C4-2B (cell line): ENCODE measurements around the gene SH3BP5.

Experiments
- H3K27ac ChIP-seq: fragments of 450-650 bp; 2 replicates; pipeline ENCODE4 v1.5.1; 2017
- ZFX ChIP-seq: fragments of 450-650 bp; IDR thresholded peaks from 2 replicates; pipeline ENCODE4 v1.6.1; 2017
- TF ChIP-seq, protein P1 (sequence below): fragments of 450-650 bp; conservative IDR thresholded peaks from 2 replicates; pipeline ENCODE4 v1.5.1; 2017; ENCODE audit warnings: mild to moderate bottlenecking

Gene SH3BP5

DNA sequence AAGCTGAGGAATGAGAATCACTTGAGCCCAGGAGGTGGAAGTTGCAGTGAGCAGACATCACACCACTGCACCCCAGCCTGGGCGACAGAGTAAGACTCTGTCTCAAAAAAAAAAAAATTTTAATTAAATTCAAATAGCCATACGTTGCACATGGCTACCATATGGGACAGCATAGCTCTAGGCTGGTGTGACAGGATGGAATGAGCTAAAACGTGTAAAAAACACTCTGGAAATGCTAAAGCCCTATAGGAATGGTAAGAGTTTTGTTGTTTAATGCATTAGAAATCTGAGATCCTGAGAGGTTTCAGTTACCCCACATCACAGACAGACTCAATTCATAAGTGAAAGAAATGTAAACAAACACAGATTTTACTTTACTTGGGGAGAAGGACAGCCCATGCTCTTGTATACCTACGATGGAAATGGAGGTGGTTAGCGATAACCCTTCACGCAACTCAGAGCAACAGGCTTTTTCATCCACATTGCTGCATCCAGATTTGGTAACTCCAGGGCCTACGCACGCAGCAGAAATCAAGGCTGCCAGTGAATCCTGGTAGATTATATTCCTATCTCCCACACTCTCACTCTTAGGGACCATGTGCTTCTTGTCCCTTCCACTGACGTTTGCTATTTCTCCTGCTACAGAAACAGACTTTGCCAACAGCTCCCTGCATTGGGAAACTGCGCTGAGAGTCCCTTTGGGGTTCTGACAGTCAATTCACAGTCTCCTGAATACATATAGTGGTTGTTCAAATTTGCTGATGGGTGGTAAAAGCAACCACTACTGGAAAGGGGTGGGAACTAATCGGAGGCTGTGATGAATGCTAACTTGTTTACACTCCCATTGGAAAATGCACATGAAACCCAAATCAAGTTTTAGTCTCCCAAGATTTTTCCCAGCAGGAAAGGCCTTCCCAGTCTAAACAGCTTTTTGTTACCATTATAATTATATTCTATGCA is 3.1 kb downstream of the SH3BP5 start:
- H3K27ac ChIP-seq: no peak overlapping the region
- TF ChIP-seq, protein P1, sequence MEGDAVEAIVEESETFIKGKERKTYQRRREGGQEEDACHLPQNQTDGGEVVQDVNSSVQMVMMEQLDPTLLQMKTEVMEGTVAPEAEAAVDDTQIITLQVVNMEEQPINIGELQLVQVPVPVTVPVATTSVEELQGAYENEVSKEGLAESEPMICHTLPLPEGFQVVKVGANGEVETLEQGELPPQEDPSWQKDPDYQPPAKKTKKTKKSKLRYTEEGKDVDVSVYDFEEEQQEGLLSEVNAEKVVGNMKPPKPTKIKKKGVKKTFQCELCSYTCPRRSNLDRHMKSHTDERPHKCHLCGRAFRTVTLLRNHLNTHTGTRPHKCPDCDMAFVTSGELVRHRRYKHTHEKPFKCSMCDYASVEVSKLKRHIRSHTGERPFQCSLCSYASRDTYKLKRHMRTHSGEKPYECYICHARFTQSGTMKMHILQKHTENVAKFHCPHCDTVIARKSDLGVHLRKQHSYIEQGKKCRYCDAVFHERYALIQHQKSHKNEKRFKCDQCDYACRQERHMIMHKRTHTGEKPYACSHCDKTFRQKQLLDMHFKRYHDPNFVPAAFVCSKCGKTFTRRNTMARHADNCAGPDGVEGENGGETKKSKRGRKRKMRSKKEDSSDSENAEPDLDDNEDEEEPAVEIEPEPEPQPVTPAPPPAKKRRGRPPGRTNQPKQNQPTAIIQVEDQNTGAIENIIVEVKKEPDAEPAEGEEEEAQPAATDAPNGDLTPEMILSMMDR: no peak
- no peak for TF ChIP-seq ZFX

DNA sequence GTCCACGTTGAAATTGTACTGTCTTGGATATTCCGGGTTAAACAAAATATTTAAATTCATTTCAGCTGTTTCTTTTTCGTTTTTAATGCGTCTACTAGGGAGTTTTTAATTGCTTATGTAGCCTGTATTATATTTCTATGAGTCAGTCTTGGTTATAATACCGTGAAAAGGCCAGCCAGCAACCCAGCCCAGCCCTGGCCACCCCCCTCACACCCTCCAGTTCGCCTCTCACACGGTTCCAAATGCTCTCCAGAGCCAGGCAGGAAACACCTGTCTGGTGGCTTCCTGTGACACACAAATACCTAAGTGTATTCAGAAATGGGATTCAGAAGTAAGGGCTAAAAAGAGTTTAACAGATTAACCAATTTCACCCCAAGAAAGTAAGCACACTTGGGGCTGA is 4.4 kb downstream of the SH3BP5 start:
- no peak overlapping the region for H3K27ac ChIP-seq
- TF ChIP-seq, protein P1: no peak
- TF ChIP-seq ZFX: no peak

DNA sequence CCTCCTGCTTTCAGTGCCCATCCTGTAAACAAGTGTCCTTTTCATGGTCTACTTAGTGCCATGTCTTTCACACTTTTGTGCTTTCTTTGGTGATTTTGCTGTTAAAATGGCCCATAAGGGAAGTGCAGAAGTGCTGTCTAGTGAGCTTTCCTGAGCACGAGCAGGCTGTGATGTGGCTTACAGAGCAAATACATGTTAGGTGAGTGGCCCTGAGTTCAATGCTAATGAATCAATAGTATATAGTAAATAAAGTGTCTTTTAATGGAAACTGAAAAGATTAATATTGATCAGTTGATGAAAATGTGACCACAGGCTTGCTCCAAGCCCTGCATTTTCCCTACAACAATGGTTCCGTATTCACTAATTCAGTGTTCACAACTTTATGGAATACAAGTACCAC is 5.7 kb downstream of the SH3BP5 start:
- TF ChIP-seq, protein P1: no peak
- no peak for TF ChIP-seq ZFX

DNA sequence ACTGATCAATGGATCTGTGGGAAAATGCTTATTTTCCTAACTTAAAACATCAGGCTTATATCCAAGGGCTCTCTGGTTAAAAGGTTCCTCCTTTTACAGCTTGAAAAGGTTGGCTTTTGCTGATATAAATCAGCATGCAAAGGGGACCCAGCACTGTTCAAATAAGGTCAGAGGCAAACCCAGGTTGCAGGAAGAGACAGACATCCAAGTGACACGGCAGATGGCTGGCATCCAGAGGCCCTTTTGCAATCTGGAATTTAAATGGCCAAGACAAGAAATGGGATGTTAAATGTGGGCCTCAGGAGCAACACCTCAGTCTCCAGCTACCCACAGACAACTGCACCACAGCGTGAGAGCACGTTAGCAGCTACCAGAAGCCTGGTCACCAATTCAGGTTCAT is 6.3 kb downstream of the SH3BP5 start:
- H3K27ac ChIP-seq: peak overlapping the region; percentile 60
- TF ChIP-seq, protein P1: no peak
- TF ChIP-seq ZFX: no peak

More for the DNA sequence above, 5.7 kb downstream of the SH3BP5 start:
- peak overlapping the region; percentile 60; the same call in 1 of the 2 replicates for H3K27ac ChIP-seq

DNA sequence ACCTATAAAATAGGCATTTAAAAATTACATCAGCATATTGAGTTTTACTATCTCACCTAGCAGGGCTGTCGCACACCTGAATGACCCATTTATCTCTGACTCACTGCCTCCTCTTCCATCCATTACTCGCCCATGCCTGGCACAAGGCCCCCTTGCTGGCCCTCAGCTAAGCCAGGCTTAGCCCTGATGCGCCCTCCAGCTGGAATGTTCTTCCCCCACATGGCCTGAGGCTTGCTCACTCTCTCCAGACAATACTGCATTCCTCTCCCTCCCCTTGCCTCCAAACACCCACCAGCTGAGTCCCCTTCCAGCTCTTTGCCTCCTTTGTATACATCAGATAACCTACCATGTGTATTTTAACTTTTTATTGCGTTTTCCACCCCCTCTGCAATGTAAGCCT is 7.2 kb downstream of the SH3BP5 start:
- no peak for TF ChIP-seq ZFX
- TF ChIP-seq, protein P1: no peak

DNA sequence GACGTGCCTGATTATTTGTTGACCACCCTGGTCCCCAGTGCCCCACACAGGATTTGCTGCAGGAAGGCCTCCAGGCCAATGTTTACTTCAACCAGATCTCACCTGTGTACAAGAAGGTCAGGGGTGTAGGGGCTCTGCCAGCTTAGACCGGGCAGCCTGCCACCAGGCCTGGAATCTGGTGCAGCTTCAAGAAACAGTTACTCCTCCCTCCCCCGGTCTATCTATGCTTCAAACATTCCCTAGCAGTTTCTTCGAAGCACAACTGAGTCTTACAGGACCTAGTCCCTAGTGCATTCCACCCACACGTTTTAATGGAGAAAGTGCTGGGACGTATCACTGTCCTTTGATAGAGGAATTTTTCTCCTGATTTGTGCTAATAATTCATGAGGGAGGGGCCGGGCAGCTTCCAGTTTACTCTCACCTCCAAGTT is 8.0 kb downstream of the SH3BP5 start:
- peak overlapping the region; percentile 60 for H3K27ac ChIP-seq
- TF ChIP-seq, protein P1: no peak
- TF ChIP-seq ZFX: no peak

More for the DNA sequence above, 7.2 kb downstream of the SH3BP5 start:
- H3K27ac ChIP-seq: peak overlapping the region; percentile 60

DNA sequence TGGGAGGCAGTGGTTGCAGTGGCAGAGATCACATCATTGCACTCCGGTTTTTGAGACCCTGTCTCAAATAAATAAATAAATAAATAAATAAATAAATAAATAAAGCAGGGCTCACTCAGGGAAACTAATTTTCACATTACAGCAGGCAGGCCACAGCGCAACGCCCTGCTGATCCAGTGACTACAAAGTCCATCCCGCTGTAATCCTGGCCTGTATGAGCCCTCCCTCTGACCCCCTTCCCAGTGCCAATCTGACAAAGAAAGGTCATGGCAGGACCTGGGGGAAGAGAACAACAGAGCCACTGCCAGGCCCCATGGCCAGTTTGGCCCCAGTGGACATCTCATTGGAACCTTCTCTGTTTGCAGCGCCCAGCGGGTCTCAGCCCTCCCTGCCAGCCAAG is 9.3 kb downstream of the SH3BP5 start:
- TF ChIP-seq ZFX: no peak
- TF ChIP-seq, protein P1: no peak
- no peak overlapping the region for H3K27ac ChIP-seq
